Measurements from ENCODE around the gene SPAG5. TPM values are rescaled to one million over a fixed set of nuclear protein-coding genes. Genes with fewer than 3 reads are reported as not detected.
A peak's percentile ranks its signal among the peaks of the same experiment; 100 is the strongest.

The SPAG5 gene
- total and polyA plus RNA-seq, 9 of the 15 experiments (the other 6 are each of a cell fraction or from before 2014, with no cell fraction given): 94.4 to 286 (median 151) TPM

DNA sequence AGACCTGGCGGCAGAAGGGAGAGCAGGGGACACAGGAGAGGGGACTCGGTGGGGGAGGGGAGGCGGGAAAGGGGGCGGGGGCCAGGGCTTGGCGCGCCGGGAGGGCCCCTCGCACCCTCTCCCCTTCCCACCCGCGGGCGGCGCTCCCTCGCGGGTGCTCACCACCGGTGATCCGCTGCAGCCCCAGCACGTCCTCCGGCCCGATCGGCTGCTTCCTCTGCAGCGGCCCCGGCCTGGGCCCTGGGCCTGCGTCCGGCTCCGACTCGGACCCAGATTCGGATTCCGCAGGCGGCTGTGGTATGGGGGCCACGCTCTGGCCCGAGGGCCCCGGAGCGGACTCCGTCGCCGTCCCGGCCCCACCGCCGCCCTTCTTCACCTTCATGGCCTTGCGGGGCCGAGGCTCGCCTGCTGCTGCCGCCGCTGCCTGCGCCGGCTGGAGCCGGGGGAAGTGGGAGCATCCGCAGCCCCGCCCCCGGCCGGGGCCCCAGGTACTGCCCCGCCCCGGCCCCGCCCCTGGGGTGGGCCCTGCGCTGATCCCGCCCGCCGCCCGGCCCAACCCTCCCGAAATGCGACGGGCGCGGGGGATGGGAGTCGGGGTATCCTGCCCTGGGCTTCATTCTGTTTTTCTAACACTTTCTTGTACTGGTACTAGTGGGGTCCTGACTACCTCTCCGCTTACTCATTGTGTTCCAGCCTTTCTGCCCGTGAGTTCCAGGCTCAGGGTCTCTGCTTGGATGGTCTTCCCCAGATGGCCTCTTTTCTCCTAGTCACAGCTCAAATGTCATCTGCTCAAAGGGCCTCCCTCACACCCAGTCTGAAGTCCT lies 46.4 kb downstream of the SPAG5 start, which contains the start of gene UNC119 (continued):
- TF ChIP-seq BMI1 (IDR thresholded peaks at IDR 0.05; ENCODE audit: low read length) (no peak), FOXJ2 (tag; IDR thresholded peaks at IDR 0.05) (no peak), CREM (IDR thresholded peaks at IDR 0.05; ENCODE audit: low read depth) (no peak), TFAM (CRISPR knock-in tag; conservative IDR thresholded peaks at IDR 0.05) (no peak), MAFK (IDR thresholded peaks at IDR 0.05; ENCODE audit: low read length) (no peak), FOXA1 (IDR thresholded peaks at IDR 0.05; ENCODE audit: borderline replicate concordance) (no peak), RBFOX2 (IDR thresholded peaks at IDR 0.05; ENCODE audit: low read depth, low read length) (peak; percentile 73), NR2C1 (IDR thresholded peaks at IDR 0.05) (no peak), NR2C1 (tag; IDR thresholded peaks at IDR 0.05) (no peak), NBN (IDR thresholded peaks at IDR 0.05; ENCODE audit: low read depth) (no peak), CEBPG (CRISPR knock-in tag; IDR thresholded peaks at IDR 0.05) (no peak), CEBPG (tag; conservative IDR thresholded peaks at IDR 0.05 in 1 of 2, IDR thresholded peaks at IDR 0.05 in 1 of 2) (no peak), NFIC (IDR thresholded peaks at IDR 0.05) (no peak), TAF7 (tag; IDR thresholded peaks at IDR 0.05) (no peak), GATAD2B (IDR thresholded peaks at IDR 0.05; ENCODE audit: borderline replicate concordance) (no peak), KLF16 (IDR thresholded peaks at IDR 0.05) (no peak), FOXA3 (CRISPR knock-in tag; conservative IDR thresholded peaks at IDR 0.05 in 1 of 2, IDR thresholded peaks at IDR 0.05 in 1 of 2) (no peak), IFI16 (CRISPR knock-in tag; IDR thresholded peaks at IDR 0.05) (no peak), RFX5 (IDR thresholded peaks at IDR 0.05; ENCODE audit: low read depth, low read length) (no peak), U2AF1 (optimal IDR thresholded peaks at IDR 0.05; ENCODE audit: low read depth, low read length) (no peak), ZNF57 (CRISPR knock-in tag; IDR thresholded peaks at IDR 0.05) (no peak), CEBPB (tag; IDR thresholded peaks at IDR 0.05) (no peak)
- TF ChIP-seq, protein P1, sequence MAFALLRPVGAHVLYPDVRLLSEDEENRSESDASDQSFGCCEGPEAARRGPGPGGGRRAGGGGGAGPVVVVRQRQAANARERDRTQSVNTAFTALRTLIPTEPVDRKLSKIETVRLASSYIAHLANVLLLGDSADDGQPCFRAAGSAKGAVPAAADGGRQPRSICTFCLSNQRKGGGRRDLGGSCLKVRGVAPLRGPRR (CRISPR knock-in tag; IDR thresholded peaks at IDR 0.05): no peak
- TF ChIP-seq, protein P2, sequence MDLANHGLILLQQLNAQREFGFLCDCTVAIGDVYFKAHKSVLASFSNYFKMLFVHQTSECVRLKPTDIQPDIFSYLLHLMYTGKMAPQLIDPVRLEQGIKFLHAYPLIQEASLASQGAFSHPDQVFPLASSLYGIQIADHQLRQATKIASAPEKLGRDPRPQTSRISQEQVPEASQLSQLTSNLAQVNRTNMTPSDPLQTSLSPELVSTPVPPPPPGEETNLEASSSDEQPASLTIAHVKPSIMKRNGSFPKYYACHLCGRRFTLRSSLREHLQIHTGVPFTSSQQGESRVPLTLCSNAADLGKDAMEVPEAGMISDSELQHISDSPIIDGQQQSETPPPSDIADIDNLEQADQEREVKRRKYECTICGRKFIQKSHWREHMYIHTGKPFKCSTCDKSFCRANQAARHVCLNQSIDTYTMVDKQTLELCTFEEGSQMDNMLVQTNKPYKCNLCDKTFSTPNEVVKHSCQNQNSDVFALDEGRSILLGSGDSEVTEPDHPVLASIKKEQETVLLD (IDR thresholded peaks at IDR 0.05): 0 out of 2 replicates have a peak, but pooled peaks have one; percentile 25
- TF ChIP-seq, protein P3, sequence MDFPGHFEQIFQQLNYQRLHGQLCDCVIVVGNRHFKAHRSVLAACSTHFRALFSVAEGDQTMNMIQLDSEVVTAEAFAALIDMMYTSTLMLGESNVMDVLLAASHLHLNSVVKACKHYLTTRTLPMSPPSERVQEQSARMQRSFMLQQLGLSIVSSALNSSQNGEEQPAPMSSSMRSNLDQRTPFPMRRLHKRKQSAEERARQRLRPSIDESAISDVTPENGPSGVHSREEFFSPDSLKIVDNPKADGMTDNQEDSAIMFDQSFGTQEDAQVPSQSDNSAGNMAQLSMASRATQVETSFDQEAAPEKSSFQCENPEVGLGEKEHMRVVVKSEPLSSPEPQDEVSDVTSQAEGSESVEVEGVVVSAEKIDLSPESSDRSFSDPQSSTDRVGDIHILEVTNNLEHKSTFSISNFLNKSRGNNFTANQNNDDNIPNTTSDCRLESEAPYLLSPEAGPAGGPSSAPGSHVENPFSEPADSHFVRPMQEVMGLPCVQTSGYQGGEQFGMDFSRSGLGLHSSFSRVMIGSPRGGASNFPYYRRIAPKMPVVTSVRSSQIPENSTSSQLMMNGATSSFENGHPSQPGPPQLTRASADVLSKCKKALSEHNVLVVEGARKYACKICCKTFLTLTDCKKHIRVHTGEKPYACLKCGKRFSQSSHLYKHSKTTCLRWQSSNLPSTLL (IDR thresholded peaks at IDR 0.05): no peak
- TF ChIP-seq, protein P4, sequence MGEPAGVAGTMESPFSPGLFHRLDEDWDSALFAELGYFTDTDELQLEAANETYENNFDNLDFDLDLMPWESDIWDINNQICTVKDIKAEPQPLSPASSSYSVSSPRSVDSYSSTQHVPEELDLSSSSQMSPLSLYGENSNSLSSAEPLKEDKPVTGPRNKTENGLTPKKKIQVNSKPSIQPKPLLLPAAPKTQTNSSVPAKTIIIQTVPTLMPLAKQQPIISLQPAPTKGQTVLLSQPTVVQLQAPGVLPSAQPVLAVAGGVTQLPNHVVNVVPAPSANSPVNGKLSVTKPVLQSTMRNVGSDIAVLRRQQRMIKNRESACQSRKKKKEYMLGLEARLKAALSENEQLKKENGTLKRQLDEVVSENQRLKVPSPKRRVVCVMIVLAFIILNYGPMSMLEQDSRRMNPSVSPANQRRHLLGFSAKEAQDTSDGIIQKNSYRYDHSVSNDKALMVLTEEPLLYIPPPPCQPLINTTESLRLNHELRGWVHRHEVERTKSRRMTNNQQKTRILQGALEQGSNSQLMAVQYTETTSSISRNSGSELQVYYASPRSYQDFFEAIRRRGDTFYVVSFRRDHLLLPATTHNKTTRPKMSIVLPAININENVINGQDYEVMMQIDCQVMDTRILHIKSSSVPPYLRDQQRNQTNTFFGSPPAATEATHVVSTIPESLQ (CRISPR knock-in tag; IDR thresholded peaks at IDR 0.05): no peak

Data from K562 (cell line).